HPDE6-E6E7 (cell line): ENCODE measurements around the gene FBXO21.
"Not testable (repeated sequence)": the region's sequence is repeated elsewhere in the genome, so short reads cannot be mapped to it uniquely, and the experiment has no call there.

Source experiments
- DNase-seq: peaks from one replicate; pipeline ENCODE4 v3.0.0; 2011; ENCODE audit warnings: missing footprints; ENCODE audit errors: extremely low spot score

Gene FBXO21

DNA sequence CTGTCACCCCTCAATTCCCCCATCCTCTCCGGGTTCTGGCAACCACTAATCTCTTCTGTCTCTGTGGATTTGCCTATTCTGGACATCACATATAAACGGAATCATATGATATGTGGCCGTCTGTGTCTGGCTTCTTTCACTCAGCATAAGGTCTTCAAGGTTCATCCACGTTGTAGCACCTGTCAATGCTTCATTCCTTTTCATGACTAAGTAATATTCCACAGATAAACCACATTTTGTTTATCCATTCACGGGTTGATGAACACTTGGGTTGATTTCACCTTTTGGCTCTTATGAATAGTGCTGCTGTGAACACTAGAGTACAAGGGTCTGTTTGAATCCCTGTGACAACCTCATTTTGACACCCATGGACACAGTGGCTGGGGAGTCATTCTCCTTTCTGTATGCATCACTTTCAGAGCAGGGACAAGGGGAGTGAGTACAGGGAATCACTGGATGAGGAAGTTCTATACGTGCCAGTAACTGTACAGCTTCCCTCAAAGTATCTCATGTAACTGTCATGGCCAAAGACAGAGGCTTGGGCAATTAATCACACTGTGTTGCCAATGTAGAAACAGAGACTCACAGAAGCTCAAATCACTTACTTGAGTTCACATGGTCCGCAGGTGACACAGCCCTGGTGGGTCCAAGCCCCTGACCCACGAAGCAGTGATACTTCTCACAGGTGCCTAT lies 80.2 kb downstream of the FBXO21 start:
- no peak for DNase-seq

DNA sequence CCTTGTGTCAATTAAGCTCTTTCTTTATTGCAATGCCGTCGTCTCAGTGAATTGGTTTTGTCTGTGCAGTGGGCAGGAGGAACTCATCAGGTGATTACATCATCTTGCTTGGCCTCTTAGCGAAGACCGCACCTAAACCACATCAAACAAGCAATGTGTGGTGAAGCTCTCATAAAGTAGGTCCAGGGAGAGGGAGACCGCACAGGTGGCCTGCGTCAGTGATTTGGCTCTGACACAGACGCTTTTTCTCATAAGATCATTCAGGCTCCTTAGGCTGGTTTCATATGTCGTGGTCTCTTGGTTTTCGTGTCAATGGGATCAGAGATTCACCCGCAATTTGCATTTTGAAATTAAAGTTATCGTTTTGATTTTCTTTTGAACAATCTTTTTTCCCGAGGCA lies 84.4 kb downstream of the FBXO21 start:
- DNase-seq: no peak

GRCh38 chr12:117104003-117104402 lies 86.3 kb downstream of the FBXO21 start:
- DNase-seq: not testable (repeated sequence)

- no peak for DNase-seq
These were observed 87.5 kb downstream of the FBXO21 start for GRCh38 chr12:117102800-117103181.

- DNase-seq: no peak
These were observed 88.1 kb downstream of the FBXO21 start for GRCh38 chr12:117101953-117102799.

GRCh38 chr12:117100851-117101673 lies 89.2 kb downstream of the FBXO21 start:
- no peak for DNase-seq

GRCh38 chr12:117100251-117100650 lies 90.0 kb downstream of the FBXO21 start:
- DNase-seq: no peak

GRCh38 chr12:117098361-117099217 lies 91.7 kb downstream of the FBXO21 start:
- DNase-seq: no peak

DNA sequence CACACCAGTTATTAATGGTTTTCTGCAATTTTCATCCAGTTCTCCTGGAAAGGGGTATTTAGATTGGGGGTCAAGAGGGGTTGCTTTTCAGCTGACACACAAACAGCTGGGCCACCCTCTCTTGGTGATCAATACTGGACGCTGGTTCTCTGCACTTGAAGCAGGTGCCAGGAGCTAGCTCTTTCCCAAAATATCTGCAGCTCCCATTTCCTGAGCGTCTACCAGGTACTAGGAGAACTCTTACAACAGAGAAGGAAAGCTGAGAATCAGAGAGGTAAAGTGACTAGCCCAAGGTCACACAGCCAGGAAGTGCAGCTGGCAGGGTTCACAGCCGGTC lies 92.3 kb downstream of the FBXO21 start:
- no peak for DNase-seq

DNA sequence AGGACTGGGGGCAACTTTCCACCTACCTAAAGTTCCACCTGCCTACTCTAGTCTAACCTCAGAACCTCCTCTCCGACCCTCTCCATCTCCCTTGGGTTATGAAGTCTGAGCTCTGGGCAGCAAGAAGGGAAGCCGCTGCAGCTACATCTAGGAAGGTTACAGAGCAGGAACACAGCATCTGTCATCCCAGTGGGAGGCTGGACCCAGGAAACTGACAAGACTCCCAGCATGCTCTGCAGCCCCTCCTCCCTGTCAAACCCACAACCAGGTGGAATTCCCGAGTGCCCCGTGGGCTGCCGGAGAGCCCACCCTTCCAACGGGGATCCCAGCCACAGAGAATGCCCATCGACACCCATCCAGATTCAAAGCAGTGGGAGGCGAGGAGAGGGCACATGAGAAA lies 93.1 kb downstream of the FBXO21 start:
- no peak for DNase-seq

DNA sequence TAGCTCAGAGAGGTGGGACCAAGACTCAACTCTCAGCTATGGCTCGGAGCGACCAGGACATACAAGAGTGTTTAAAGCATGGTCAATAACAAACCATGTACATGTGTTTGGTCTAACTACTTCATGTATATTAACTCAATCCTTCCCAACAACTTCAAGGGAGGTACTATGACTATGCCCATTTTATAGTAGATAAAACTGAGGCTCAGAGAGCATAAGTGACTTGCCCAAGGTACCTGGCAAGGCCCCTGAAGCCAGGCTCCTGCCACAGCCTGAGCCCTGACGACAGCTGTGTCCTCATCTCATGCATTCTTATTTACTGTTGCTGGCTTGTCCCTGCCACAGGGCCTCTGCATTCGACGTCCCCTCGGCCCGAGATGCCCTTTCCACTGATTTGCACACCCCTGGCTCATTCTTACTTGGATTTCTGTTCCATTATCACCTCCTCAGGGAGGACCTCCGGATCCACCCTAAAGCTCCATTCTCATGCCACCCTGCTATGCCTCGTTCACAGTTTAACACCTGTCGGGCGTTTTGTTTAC lies 93.7 kb downstream of the FBXO21 start:
- no peak for DNase-seq

GRCh38 chr12:117095191-117095590 lies 95.1 kb downstream of the FBXO21 start:
- not testable (repeated sequence) for DNase-seq

DNA sequence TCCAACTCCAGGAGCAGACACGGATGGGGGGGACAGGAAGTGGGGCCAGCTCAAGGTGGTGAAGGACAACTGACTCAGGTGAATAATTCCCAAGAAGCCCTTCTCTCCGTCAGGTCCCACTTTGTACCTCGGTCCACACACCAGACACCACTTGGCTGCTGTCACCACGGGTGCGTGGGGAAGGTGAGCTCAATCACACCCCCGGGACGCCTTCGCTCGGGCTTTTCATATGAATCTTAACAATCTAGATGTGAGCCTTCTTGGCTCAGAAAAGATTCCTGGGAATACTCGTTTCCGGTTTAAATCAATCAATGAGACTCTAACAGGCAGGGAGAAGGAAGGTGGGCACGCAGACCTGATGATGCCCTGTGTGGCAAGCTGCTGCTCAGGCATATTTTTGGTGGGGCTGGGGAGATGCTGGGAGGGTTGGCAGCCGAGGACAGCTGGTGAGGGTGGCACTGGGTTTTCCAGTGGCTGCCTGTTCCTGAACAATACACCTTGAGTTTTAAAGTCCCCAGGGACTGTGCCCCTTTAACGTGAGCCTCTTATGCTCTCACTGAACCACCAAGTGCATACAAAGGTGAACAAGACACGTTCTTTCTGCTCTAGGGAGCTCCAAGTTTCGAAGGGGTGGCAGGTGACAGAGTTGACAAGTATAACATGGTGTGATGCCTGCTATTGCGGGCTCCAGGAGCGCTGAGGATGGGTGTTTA lies 96.2 kb downstream of the FBXO21 start:
- no peak for DNase-seq

DNA sequence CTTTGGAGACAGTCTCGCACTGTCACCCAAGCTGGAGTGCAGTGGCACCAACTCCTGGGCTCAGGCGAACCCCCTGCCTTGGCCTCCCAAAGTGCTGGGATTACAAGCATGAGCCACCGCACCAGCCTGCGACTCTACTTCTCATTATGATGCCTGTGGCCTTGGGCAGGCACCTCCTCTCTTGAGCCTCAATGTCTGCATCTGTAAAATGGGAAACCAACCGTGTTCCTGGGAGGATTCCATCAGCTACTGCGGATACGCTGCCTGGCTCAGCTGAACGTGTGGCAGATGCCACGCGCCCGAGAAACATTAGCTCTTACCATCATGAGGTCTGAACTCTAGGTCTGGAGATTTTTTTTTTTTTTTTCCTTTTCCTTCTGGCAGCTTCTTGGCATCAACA lies 96.8 kb downstream of the FBXO21 start:
- no peak for DNase-seq

- DNase-seq: no peak
These were observed 97.4 kb downstream of the FBXO21 start for GRCh38 chr12:117092886-117093285.

DNA sequence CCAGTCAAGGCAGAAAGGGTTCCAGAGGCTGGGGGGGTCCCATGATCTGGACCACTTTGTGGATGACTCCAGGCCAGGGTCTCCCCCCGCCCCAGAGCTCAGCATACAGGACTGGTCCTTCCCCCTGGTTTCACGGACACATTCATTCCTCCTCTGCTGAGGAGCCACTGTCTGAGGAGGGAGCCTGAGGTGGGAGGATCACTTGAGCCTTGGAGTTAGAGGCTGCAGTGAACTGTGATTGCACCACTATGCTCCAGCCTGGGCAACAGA lies 97.8 kb downstream of the FBXO21 start:
- DNase-seq: no peak
